GM21529 (cell line): ENCODE data around the gene ZNF678.
"Not testable (repeated sequence)": the region's sequence is repeated elsewhere in the genome, so short reads cannot be mapped to it uniquely, and the experiment has no call there.

Experiments
- ATAC-seq: cut with Tn5 transposase; IDR thresholded peaks from one replicate; pipeline ENCODE4 v1.9.1; 2021; ENCODE audit not compliant: unreplicated experiment

ZNF678 gene

DNA sequence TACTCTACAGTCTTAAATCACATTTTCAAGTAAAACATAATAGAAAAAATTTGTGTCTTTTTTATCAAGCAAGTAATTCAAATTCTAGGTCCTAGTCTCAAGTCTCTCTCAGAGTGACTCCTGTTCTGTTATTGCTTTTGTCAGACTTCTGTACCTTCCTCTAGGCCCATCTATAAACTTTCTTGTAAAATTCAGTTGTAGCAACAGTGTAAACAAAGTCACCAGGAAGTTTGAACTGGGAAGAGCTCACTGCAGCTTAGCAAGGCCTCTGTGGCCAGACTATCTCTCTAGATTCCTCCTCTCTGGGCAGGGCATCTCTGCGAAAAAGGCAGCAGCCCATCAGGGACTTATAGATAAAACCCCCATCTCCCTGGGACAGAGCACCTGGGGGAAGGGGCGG is 13.5 kb upstream of the ZNF678 start:
- ATAC-seq = no peak

DNA sequence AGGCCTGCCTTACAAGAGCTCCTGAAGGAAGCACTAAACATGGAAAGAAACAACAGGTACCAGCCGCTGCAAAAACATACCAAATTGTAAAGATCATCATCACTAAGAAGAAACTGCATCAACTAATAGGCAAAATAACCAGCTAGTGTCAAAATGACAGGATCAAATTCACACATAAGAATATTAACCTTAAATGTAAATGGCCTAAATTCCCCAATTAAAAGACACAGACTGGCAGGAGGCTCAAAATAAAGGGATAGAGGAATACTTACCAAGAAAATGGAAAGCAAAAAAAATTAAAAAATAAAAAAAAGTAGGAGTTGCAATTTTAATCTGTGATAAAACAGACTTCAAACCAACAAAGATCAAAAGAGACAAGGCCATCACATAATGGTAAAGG is 11.5 kb upstream of the ZNF678 start:
- not testable (repeated sequence) for ATAC-seq

DNA sequence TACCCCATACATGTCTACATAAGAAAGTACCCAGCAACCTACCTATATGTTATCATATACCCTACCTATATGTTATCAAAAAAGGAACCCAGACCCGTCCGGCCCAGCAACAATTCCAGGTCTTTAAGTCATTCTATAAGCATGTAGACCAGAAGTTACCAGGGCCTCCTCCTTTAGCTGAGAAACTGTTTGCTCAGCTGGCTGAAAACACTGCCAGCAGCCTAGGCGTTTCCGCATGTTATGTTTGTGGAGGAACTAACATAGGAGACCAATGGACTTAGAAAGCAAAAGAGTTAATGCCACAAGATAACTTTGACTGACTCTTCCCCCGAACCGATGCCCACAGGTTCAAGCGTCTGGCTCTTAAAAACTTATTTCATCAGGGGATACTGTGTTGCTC is 7.1 kb upstream of the ZNF678 start:
- ATAC-seq = no peak

DNA sequence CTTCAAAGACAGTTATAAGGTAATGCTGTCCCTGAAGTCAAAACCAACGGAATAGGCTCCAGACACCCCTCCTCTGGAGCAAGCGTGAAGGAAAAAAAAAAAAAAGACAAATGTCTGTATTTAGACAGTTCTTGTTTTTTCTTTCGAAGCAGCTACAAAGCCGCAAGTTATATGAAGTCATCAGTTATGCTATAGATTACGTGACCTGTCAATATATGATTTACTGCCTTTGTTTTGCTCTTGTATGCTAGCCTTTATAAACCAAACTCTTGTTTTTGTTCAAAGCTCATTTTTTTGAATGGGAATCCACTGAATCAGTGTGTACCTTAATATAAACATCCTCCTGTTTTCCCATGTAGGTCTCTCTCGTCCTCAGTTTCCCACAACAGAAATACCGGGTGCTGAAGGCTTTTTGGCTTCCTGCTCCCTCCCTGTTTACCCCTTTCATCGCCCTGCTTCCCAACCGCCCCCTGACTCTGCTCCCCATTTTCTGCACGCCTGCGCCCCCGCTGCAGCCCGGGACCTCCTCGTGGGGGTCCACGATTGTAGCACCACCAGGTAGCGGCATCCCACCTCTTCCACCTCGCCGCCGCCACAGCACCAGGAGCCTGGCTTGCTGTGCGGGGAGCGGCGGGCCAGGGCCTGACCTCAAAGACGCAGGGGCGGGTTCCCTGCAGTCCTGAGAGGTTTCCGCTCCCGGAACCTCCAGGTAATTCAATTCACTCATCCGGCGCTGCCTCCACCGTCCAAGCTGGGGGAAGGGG is 5.2 kb upstream of the ZNF678 start:
- ATAC-seq = no peak

DNA sequence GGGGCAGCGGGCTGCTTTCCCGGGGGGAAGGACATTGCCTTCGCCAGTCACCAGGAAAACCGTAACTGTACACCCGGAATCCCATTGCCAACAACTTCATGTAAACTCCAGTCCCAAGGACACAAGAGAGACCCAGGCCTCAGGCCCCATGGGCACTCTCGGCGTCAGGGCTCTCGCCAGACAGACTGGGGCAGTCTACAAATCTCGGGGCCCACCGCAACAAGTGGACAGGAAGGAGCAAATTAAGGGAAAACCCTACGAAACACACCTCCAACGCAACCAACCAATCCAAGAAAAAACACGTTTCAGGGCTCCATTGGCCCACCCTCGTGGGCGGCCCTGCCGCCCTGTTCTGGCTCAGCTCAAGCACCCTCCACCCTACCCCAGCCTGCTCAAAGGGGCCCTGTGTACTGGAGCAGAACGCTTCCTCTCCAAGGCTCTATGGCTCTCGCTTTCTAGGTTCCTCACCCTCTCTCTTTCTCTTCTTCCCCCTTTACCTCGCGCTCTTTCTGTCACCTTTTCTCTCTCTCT is 4.6 kb upstream of the ZNF678 start:
- ATAC-seq = no peak

DNA sequence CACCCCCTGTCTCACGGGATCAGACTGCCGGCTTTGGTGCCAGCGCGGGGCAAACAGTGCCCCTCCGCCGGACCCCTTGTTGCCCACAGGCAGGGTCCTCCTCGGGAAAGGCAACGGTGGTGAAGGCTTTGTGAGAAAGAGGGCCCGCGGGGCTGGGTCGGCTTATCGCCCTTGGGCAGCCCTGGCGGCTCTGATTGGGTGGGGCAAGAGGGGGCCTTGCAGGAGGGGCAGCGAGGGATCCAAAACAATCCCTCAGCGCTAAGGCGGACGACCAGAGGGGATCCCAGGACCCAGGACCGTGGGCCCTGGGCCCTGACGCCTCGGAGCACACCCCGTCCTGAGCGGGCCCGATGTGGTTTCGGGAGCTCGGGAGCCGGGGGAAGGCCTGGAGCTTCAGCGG is 3.9 kb upstream of the ZNF678 start:
- no peak for ATAC-seq

DNA sequence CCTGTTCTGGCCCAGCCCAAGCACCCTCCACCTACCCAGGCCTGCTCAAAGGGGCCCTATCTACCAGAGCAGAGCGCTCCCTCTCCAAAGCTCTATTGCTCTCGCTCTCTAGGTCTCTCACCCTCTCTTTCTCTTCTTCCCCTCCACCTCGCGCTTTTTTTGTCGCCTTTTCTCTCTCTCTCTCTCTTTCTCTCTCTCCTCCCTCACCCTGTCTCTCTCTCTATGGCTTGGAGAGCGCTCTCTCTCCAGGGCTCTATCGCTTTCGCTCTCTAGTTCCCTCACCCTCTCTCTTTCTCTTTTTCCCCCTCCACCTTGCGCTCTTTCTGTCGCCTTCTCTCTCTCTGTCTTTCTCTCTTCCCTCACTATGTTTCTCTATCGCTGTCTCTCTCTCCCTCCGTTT is 3.4 kb upstream of the ZNF678 start:
- no peak for ATAC-seq

DNA sequence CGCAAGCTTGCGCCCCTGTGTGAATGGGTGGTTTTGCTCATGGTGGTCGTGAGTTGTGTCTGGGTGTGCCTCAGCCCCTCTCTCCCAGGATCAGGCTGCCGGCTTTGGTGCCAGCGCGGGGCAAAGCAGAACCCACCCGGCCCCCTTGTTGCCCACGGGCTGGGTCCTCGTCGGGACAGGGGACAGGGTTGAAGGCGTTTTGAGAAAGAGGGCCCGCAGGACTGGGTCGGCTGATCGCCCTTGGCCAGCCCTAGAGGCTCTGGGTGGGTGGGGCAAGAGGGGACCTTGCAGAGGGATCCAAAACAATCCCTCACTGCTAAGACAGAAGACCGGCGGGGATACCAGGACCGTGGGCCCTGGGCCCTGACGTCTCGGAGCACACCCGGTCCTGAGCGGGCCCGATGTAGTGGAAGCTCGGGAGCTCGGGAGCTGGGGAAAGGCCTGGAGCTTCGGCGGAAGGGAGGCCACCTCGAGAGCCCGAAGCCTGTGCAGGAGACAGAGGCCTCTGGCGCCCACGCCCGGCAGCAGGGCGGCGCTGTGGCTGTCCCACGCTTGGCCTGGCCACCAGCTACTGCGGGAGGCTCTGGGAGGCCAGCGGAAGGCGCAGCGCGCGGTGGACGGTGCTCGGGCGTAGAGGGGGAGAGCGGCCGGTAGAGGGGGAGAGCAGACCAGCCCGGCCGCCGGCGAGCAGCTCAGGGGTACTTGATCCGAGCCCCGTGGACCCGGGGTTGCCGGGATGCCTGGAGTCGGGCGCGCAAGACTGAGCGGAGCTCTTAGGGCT is 2.8 kb upstream of the ZNF678 start:
- no peak for ATAC-seq

DNA sequence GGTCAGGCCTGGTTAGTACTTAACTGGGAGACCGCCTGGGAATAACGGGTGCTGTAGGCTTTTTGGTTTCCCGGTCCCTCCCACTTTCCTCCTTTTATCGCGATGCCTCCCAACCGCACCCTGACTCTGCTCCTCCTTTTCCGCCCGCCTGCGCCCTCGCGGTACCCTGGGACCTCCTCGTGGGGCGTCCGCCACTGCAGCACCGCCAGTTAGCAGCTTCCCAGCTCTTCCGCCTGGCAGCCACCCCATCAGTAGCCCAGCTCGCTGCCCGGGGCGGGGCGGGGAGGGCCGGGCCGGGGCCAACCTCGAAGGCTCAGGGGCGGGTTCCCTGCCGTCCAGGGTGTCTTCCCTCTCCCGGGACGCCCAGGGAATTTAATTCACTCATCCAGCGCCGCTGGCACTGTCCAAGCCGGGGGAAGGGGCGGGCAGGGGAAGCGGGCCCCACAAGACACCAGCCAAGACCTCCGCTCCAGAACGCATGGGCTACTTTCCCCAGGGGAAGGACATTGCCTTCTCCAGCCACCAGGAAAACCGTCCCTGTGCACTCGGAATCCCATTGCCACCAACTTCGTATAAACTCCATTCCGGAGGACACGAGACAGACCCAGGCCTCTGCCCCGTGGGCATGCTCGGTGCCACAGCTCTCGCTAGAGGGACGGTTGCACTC is 2.0 kb upstream of the ZNF678 start:
- no peak for ATAC-seq

DNA sequence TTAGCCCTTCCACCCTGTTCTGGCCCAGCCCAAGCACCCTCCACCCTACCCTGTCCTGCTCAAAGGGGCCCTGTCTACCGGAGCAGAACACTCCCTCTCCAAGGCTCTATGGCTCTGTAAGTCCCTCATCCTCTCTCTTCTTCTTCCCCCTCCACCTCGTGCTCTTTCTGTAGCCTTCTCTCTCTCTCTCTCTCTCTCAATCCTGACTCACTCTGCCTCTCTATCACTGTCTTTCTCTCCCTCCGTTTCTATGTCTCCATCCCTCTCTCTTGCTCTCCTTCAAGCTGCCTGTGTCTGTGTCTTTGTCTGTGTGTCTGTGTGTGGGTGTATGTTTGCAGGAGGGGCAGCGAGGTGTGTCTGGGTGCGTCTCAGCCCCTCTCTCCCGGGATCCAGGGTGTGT is 1.3 kb upstream of the ZNF678 start:
- ATAC-seq = no peak

DNA sequence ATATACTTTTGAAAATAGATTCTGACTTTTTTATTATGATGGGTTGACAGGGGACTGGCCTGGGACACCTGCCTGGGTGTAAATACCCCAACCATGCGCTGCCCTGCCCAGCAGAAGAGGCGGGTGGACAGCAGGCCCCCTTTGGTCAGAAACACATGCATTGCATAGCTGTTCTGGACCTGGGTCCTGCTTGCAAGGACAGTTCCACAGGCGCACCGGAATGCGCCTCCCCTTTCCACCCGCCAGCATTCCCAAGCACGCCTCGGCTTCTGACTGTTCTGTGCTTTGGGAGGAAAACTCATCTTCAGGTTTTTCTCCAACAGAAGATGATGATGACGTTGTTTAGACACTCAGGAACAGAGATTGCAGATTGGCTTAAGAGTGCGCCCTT is 428 bp upstream of the ZNF678 start:
- no peak for ATAC-seq

DNA sequence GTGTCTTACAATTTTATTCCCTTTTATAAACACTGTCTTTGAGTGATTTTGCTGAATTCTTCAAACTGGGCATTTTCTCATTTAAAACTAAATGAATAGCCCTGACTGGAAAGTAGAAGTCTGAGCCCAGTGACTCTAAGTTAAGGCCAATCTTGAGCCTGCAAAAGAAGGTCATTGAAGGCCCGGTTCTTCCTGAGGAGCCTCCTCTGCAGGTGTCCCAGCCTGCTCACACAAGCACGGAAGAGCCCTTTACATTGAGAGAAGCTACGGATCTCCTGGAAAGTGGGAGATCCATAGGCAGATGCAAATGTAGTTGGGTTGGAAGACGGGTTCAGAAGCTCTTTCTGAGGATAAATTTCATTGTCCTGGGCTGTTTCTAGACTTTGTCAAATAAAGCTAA is 3.9 kb downstream of the ZNF678 start:
- ATAC-seq = no peak

DNA sequence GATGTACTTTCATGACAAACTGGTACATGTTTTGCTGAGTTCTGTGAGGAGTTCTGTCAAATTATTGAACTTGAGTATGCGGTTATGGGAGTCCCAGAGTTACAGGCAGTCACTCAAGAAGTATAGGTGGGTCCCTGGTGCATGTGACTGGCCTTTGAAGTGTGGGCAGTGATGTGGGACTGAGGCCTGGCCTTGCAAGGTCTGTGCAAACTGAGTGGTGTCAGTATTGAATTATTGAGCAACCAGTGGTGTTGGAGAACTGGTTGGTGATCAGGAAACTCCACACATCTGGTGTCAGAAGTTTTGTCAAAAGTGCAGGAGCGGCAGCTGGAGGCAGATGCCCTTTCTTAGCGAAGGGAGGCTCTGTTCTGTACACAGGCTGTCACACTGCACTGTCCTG is 5.2 kb downstream of the ZNF678 start:
- ATAC-seq = no peak

DNA sequence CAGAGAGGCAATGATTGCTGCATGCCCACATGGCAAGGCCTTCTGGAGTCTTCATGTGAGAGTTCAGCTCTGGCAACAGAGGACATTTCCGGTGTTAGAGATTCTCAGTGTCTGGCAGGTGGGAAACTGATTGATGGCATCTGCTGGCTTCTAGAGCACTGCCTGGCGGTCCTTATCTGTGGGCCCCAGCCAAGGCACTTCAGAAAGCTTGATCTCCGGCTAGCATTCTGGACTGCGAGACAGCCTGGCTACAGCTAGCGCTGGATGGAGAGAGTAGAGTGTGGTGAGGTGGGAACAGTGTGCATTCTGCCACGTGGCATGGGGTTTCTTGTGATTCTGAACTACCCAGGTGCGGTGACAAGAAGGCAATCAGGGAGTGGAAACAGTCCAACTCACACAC is 9.4 kb downstream of the ZNF678 start:
- no peak for ATAC-seq

DNA sequence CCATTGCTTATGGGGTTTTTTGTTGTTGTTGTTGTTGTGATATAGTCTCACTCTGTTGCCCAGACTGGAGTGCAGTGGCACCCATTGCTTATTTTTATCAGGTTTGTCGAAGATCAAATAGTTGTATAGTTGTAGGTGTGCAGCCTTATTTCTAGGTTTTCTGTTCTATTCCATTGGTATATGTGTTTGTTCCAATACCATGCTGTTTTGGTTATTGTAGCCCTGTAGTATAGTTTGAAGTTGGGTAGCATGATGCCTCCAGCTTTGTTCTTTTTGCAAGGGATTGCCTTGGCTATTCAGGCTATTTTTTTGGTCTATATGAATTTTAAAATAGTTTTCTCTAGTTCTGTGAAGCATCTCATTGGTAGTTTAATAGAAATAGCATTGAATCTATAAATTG is 11.6 kb downstream of the ZNF678 start:
- ATAC-seq = no peak

DNA sequence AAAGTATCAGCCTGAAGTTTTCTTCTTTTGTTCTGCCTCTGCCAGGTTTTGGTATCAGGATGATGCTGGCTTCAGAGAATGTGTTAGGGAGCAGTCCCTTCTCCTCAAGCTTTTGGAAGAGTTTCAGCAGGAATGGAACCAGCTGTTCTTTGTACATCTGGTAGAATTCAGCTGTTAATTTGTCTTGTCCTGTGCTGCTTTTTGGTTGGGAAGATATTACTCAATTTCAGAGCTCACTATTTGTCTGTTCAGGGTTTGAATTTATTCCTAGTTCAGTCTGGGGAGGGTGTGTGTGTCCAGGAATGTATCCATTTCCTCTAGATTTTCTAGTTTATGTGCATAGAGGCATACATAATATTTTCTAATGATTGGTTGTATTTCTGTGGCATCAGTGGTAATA is 12.8 kb downstream of the ZNF678 start:
- no peak for ATAC-seq

DNA sequence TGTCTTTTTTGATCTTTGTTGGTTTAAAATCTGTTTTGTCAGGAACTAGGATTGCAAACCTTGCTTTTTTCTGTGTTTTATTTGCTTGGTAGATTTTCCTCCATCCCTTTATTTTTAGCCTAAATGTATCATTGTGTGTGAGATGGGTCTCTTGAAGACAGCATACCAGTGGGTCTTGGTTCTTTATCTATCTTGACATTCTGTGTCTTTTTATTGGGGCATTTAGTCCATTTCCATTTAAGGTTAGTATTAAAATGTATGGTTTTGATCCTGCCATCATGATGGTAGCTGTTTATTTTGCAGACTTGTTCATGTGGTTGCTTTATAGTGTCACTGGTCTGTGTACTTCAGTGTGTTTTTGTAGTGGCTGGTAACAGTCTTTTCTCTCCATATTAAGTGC is 14.1 kb downstream of the ZNF678 start:
- ATAC-seq = no peak

DNA sequence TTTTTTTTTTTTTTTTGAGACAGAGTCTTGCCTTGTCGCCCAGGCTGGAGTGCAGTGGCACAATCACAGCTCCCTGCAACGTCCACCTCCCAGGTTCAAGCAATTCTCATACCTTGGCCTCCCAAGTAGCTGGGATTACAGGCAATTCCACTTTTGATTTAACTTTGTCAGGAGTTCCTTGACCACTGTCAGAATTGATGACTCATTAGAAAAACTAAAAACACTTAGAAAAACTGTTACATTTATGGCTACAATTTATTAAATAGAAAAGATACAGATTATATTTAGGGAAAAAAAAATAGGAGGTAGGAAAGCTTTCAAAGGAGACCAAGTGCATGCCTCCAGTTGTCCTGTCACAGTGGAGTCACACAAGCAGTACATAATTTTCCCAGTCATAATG is 20.0 kb downstream of the ZNF678 start:
- no peak for ATAC-seq

DNA sequence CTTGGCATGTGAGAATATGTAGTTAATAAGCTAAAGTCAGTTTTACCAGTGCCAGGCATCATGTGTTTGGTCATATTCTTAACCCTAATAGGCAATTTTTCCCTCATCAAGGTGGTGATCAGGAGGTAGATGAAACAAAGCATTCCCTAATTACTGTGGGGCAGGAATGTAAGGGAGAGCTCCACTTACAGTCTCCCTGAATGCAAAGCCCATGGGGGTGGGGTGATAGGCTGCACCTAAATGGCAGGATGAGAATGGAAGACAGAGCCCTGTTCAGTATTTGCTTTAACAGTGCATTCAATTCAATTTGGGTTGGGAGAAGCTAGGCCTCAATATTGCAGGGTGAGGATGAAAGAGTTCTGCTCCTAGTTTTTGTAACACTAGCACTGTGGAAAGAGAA is 23.4 kb downstream of the ZNF678 start:
- no peak for ATAC-seq

DNA sequence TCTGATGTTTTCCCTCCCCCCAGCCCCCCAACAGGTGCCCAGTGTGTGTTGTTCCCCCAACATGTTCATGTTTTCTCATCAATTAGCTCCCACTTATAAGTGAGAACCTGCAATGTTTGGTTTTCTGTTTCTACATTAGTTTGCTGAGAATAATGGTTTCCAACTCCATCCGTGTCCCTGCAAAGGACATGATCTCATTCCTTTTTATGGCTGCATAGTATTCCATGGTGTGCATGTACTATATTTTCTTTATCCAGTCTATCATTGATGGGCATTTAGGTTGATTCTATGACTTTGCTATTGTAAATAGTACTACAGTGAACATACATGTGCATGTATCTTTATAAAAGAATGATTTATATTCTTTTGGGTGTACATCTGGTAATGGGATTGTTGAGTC is 24.6 kb downstream of the ZNF678 start:
- no peak for ATAC-seq

DNA sequence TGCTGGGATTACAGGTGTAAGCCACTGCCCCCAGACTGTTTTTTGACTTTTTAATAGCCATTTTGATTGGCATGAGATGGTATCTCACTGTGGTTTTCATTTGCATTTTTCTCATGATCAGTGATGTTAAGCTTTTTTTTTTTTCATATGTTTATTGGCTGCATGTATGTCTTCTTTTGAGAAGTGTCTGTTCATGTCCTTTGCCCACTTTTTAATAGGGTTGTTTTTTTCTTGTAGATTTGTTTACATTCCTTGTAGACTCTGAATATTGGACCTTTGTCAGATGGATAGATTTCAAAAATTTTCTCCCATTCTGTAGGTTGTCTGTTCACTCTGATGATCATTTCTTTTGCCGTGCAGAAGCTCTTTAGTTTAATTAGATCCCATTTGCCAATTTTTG is 25.4 kb downstream of the ZNF678 start:
- ATAC-seq = not testable (repeated sequence)

DNA sequence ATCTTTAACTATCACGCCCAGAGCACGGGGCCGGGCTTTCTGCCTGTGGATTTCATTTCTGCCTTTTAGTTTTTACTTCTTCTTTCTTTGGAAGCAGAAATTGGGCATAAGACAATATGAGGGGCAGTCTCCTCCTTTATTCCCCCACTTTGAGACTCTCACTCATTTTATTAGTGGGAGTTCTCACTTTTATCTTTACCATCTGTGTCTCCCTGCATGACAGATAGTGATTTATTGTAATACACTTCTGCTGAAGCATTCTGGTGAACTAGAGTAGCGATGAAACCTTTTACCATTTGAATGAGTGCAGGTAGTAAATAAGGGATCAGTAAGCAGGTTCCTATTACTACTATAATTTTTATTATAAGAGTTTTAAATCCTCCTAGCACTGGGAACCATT is 26.4 kb downstream of the ZNF678 start:
- not testable (repeated sequence) for ATAC-seq
